Measurements from ENCODE around the gene NTSR2.

The NTSR2 gene

GRCh38 chr2:11684894-11685460, 15.0 kb upstream of the NTSR2 start:
- H4K8ac ChIP-seq (ENCODE audit: low read length): no peak overlapping the region
- 91% methylated on average over 12 of the region's 12 CpGs for WGBS

GRCh38 chr2:11683966-11684365, 14.0 kb upstream of the NTSR2 start:
- 80% methylated on average over 4 of the region's 4 CpGs for WGBS
- no peak for DNase-seq
- H2BK12ac ChIP-seq (ENCODE audit: low read length in 2 of 2): no peak overlapping the region
- H3K4ac ChIP-seq (ENCODE audit: low read depth in 1 of 2, low read length in 2 of 2): no peak overlapping the region
- no peak overlapping the region for H2AK5ac ChIP-seq (ENCODE audit: low read length, severe bottlenecking)
- no peaks in the 10 kb centered on the region for H3K79me1 ChIP-seq (replicated peaks; ENCODE audit: low read length, poor library complexity, severe bottlenecking)
- H2BK15ac ChIP-seq (ENCODE audit: low read depth, poor library complexity, severe bottlenecking): no peak overlapping the region
- peaks cover 4% of the 10 kb centered on the region for H3K4me1 ChIP-seq (ENCODE audit: control insufficient read depth, insufficient read depth, low read depth, low read length)
- no peak overlapping the region for H2BK5ac ChIP-seq (ENCODE audit: low read depth, low read length, poor library complexity, severe bottlenecking)
- H3K9me3 ChIP-seq (ENCODE audit: control insufficient read depth, low read length): no peaks in the 10 kb centered on the region
- no peak overlapping the region for H3K14ac ChIP-seq (ENCODE audit: low read length in 2 of 2)
- no peak overlapping the region for H3K9ac ChIP-seq (ENCODE audit: low read length)
- no peak overlapping the region for H2BK120ac ChIP-seq (ENCODE audit: low read depth, low read length)
- no peak overlapping the region for H2AFZ ChIP-seq (ENCODE audit: low read depth, low read length)
- no peak overlapping the region for H3K4me2 ChIP-seq (ENCODE audit: low read length, poor library complexity, severe bottlenecking)
- H3K18ac ChIP-seq (ENCODE audit: low read depth in 1 of 2, low read length in 2 of 2): no peak overlapping the region
- H4K91ac ChIP-seq (ENCODE audit: low read length): no peak overlapping the region
- H4K8ac ChIP-seq (ENCODE audit: low read length): no peak overlapping the region
- H3K23ac ChIP-seq (ENCODE audit: low read length in 2 of 2): no peak overlapping the region
- H3K27me3 ChIP-seq (ENCODE audit: control insufficient read depth in 1 of 2, insufficient read depth in 1 of 2, low read length in 2 of 2): peaks cover 41 to 58% of the 10 kb centered on the region in 2 experiments
- no peak overlapping the region for H3K27ac ChIP-seq (ENCODE audit: low read length, poor library complexity, severe bottlenecking)
- no peak overlapping the region for H3K4me3 ChIP-seq (ENCODE audit: insufficient read depth in 1 of 2, low read depth in 1 of 2, low read length in 2 of 2)
- no peaks in the 10 kb centered on the region for H3K36me3 ChIP-seq (ENCODE audit: control insufficient read depth in 1 of 2, insufficient read depth in 2 of 2, low read depth in 1 of 2, low read length in 2 of 2)

More at GRCh38 chr2:11684894-11685460, 15.0 kb upstream of the NTSR2 start:
- Histone ChIP-seq H3K14ac (ENCODE audit: low read length in 2 of 2) (no peak overlapping the region), H3K9ac (ENCODE audit: low read length) (no peak overlapping the region), H2BK15ac (ENCODE audit: low read depth, poor library complexity, severe bottlenecking) (no peak overlapping the region), H3K23ac (ENCODE audit: low read length in 2 of 2) (no peak overlapping the region), H3K4me3 (ENCODE audit: insufficient read depth in 1 of 2, low read depth in 1 of 2, low read length in 2 of 2) (no peak overlapping the region), H3K18ac (ENCODE audit: low read depth in 1 of 2, low read length in 2 of 2) (no peak overlapping the region), H3K27me3 (ENCODE audit: control insufficient read depth in 1 of 2, insufficient read depth in 1 of 2, low read length in 2 of 2) (peaks cover 41 to 48% of the 10 kb centered on the region in 2 experiments), H3K4me1 (ENCODE audit: control insufficient read depth, insufficient read depth, low read depth, low read length) (peaks cover 4% of the 10 kb centered on the region), H3K4me2 (ENCODE audit: low read length, poor library complexity, severe bottlenecking) (no peak overlapping the region), H3K9me3 (ENCODE audit: control insufficient read depth, low read length) (no peaks in the 10 kb centered on the region), H2BK120ac (ENCODE audit: low read depth, low read length) (no peak overlapping the region), H2AK5ac (ENCODE audit: low read length, severe bottlenecking) (no peak overlapping the region), H2BK12ac (ENCODE audit: low read length in 2 of 2) (no peak overlapping the region), H3K79me1 (replicated peaks; ENCODE audit: low read length, poor library complexity, severe bottlenecking) (no peaks in the 10 kb centered on the region), H3K36me3 (ENCODE audit: control insufficient read depth in 1 of 2, insufficient read depth in 2 of 2, low read depth in 1 of 2, low read length in 2 of 2) (no peaks in the 10 kb centered on the region), H3K27ac (ENCODE audit: low read length, poor library complexity, severe bottlenecking) (no peak overlapping the region), H2AFZ (ENCODE audit: low read depth, low read length) (no peak overlapping the region), H3K4ac (ENCODE audit: low read depth in 1 of 2, low read length in 2 of 2) (no peak overlapping the region), H4K91ac (ENCODE audit: low read length) (no peak overlapping the region), H2BK5ac (ENCODE audit: low read depth, low read length, poor library complexity, severe bottlenecking) (no peak overlapping the region)
- DNase-seq: no peak

DNA sequence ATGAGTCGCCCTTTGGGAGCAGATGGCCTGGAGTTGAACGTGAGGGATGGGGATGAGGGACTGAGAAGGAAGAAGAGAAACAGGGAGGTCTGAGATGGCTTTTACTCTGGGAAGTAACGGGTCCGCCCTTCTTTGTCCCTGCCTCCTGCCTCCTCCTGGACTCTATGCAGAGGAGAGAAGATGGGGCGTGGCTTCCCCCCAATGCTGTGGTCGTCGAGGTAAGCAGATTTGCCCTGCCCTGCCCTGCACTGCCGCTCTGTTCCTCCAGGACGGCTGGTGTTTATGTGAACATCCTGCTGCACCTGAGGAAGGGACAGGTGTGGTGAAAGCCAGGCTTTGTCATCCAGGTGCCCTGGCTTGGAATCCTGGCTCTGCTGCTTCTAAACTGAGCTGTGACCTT, 13.5 kb upstream of the NTSR2 start:
- H3K23ac ChIP-seq (ENCODE audit: low read length in 2 of 2): peak overlapping the region in 1 of 2 experiments; percentile 20
- no peak overlapping the region for H4K91ac ChIP-seq (ENCODE audit: low read length)
- H3K79me1 ChIP-seq (replicated peaks; ENCODE audit: low read length, poor library complexity, severe bottlenecking): no peaks in the 10 kb centered on the region
- H3K27ac ChIP-seq (ENCODE audit: low read length, poor library complexity, severe bottlenecking): no peak overlapping the region
- no peak overlapping the region for H3K18ac ChIP-seq (ENCODE audit: low read depth in 1 of 2, low read length in 2 of 2)
- H3K14ac ChIP-seq (ENCODE audit: low read length in 2 of 2): peak overlapping the region in 1 of 2 experiments; percentile 44
- H2BK15ac ChIP-seq (ENCODE audit: low read depth, poor library complexity, severe bottlenecking): no peak overlapping the region
- no peaks in the 10 kb centered on the region for H3K9me3 ChIP-seq (ENCODE audit: control insufficient read depth, low read length)
- H3K4ac ChIP-seq (ENCODE audit: low read depth in 1 of 2, low read length in 2 of 2): peak overlapping the region in 1 of 2 experiments; percentile 40
- H3K4me2 ChIP-seq (ENCODE audit: low read length, poor library complexity, severe bottlenecking): no peak overlapping the region
- no peak overlapping the region for H3K4me3 ChIP-seq (ENCODE audit: insufficient read depth in 1 of 2, low read depth in 1 of 2, low read length in 2 of 2)
- H2AK5ac ChIP-seq (ENCODE audit: low read length, severe bottlenecking): no peak overlapping the region
- peaks cover 44 to 63% of the 10 kb centered on the region in 2 experiments for H3K27me3 ChIP-seq (ENCODE audit: control insufficient read depth in 1 of 2, insufficient read depth in 1 of 2, low read length in 2 of 2)
- no peak overlapping the region for H2AFZ ChIP-seq (ENCODE audit: low read depth, low read length)
- no peak overlapping the region for H3K9ac ChIP-seq (ENCODE audit: low read length)
- H2BK12ac ChIP-seq (ENCODE audit: low read length in 2 of 2): no peak overlapping the region
- H2BK5ac ChIP-seq (ENCODE audit: low read depth, low read length, poor library complexity, severe bottlenecking): no peak overlapping the region
- H4K8ac ChIP-seq (ENCODE audit: low read length): no peak overlapping the region
- WGBS: 44% methylated on average over 9 of the region's 9 CpGs
- H2BK120ac ChIP-seq (ENCODE audit: low read depth, low read length): no peak overlapping the region
- peaks cover 4% of the 10 kb centered on the region for H3K4me1 ChIP-seq (ENCODE audit: control insufficient read depth, insufficient read depth, low read depth, low read length)
- DNase-seq: no peak
- no peaks in the 10 kb centered on the region for H3K36me3 ChIP-seq (ENCODE audit: control insufficient read depth in 1 of 2, insufficient read depth in 2 of 2, low read depth in 1 of 2, low read length in 2 of 2)

GRCh38 chr2:11682590-11682915, 12.6 kb upstream of the NTSR2 start:
- H3K9ac ChIP-seq (ENCODE audit: low read length): no peak overlapping the region
- H3K4me3 ChIP-seq (ENCODE audit: insufficient read depth in 1 of 2, low read depth in 1 of 2, low read length in 2 of 2): no peak overlapping the region
- peaks cover 53 to 72% of the 10 kb centered on the region in 2 experiments for H3K27me3 ChIP-seq (ENCODE audit: control insufficient read depth in 1 of 2, insufficient read depth in 1 of 2, low read length in 2 of 2)
- no peak overlapping the region for H3K18ac ChIP-seq (ENCODE audit: low read depth in 1 of 2, low read length in 2 of 2)
- H2BK12ac ChIP-seq (ENCODE audit: low read length in 2 of 2): no peak overlapping the region
- no peaks in the 10 kb centered on the region for H3K36me3 ChIP-seq (ENCODE audit: control insufficient read depth in 1 of 2, insufficient read depth in 2 of 2, low read depth in 1 of 2, low read length in 2 of 2)
- H3K14ac ChIP-seq (ENCODE audit: low read length in 2 of 2): no peak overlapping the region
- no peak overlapping the region for H4K91ac ChIP-seq (ENCODE audit: low read length)
- no peak overlapping the region for H3K4ac ChIP-seq (ENCODE audit: low read depth in 1 of 2, low read length in 2 of 2)
- no peaks in the 10 kb centered on the region for H3K79me1 ChIP-seq (replicated peaks; ENCODE audit: low read length, poor library complexity, severe bottlenecking)
- H4K8ac ChIP-seq (ENCODE audit: low read length): no peak overlapping the region
- no peak overlapping the region for H3K23ac ChIP-seq (ENCODE audit: low read length in 2 of 2)
- H3K4me1 ChIP-seq (ENCODE audit: control insufficient read depth, insufficient read depth, low read depth, low read length): peaks cover 2% of the 10 kb centered on the region
- H2BK120ac ChIP-seq (ENCODE audit: low read depth, low read length): no peak overlapping the region
- no peak overlapping the region for H3K27ac ChIP-seq (ENCODE audit: low read length, poor library complexity, severe bottlenecking)
- no peak overlapping the region for H2BK5ac ChIP-seq (ENCODE audit: low read depth, low read length, poor library complexity, severe bottlenecking)
- H3K9me3 ChIP-seq (ENCODE audit: control insufficient read depth, low read length): no peaks in the 10 kb centered on the region
- DNase-seq: no peak
- H3K4me2 ChIP-seq (ENCODE audit: low read length, poor library complexity, severe bottlenecking): no peak overlapping the region
- WGBS: 90% methylated on average over 8 of the region's 8 CpGs
- H2BK15ac ChIP-seq (ENCODE audit: low read depth, poor library complexity, severe bottlenecking): no peak overlapping the region
- no peak overlapping the region for H2AFZ ChIP-seq (ENCODE audit: low read depth, low read length)
- H2AK5ac ChIP-seq (ENCODE audit: low read length, severe bottlenecking): no peak overlapping the region

Data from mesenchymal stem cell (in vitro differentiated cells and primary cell).